Cerebellar nuclear complex (tissue), 1 donor: ENCODE measurements around the gene SLC5A6.

Source experiments
- DNase-seq, 2 experiments: peaks; one replicate each; lab custom pipeline; 2025; lab: John Stamatoyannopoulos, UW

Gene SLC5A6

GRCh38 chr2:27175330-27175729, 36.7 kb downstream of the SLC5A6 start:
- DNase-seq = no peak

GRCh38 chr2:27174638-27175037, 37.4 kb downstream of the SLC5A6 start:
- DNase-seq = no peak

GRCh38 chr2:27171351-27171848, 40.7 kb downstream of the SLC5A6 start:
- DNase-seq = no peak

GRCh38 chr2:27170581-27171337, 41.3 kb downstream of the SLC5A6 start:
- DNase-seq = no peak

GRCh38 chr2:27164960-27165763, 46.9 kb downstream of the SLC5A6 start:
- DNase-seq = no peak

GRCh38 chr2:27162151-27163121, 49.6 kb downstream of the SLC5A6 start:
- DNase-seq = no peak

GRCh38 chr2:27160191-27160590, 51.9 kb downstream of the SLC5A6 start:
- DNase-seq = no peak

- no peak for DNase-seq
Measured at GRCh38 chr2:27159271-27159670, 52.8 kb downstream of the SLC5A6 start.

GRCh38 chr2:27158468-27158867, 53.6 kb downstream of the SLC5A6 start:
- no peak for DNase-seq

- DNase-seq = no peak
Measured at GRCh38 chr2:27155069-27155520, 57.0 kb downstream of the SLC5A6 start.

- DNase-seq = no peak
Measured at GRCh38 chr2:27154488-27154887, 57.6 kb downstream of the SLC5A6 start.

- no peak for DNase-seq
Measured at GRCh38 chr2:27152796-27153464, 59.1 kb downstream of the SLC5A6 start.

- no peak for DNase-seq
Measured at GRCh38 chr2:27152102-27152795, 59.8 kb downstream of the SLC5A6 start.

GRCh38 chr2:27150639-27151230, 61.3 kb downstream of the SLC5A6 start:
- DNase-seq = no peak
